Measurements from ENCODE around the gene GMPS.
"Not testable (repeated sequence)": the region's sequence is repeated elsewhere in the genome, so short reads cannot be mapped to it uniquely, and the experiment has no call there.

Gene GMPS

GRCh38 chr3:155870133-155870944 lies at the start of gene GMPS:
Gene GMPS, plus strand, starts transcription at chr3:155870650. Its CDS starts 221 bp downstream, at chr3:155870871.
- DNase-seq (ENCODE audit: low read depth in 3 of 3) = peak; percentile 89 to 94 (median 93)

- DNase-seq (ENCODE audit: low read depth in 3 of 3) = not testable (repeated sequence)
These were observed 41.9 kb upstream of the GMPS start for GRCh38 chr3:155828490-155829098.

GRCh38 chr3:155835341-155836071 lies 34.9 kb upstream of the GMPS start:
- DNase-seq (ENCODE audit: low read depth in 3 of 3) = no peak

GRCh38 chr3:155843569-155843968 lies 26.9 kb upstream of the GMPS start:
- DNase-seq (ENCODE audit: low read depth in 3 of 3) = no peak

GRCh38 chr3:155846119-155846518 lies 24.3 kb upstream of the GMPS start:
- DNase-seq (ENCODE audit: low read depth in 3 of 3) = no peak

- DNase-seq (ENCODE audit: low read depth in 3 of 3) = no peak
These were observed 22.5 kb upstream of the GMPS start for GRCh38 chr3:155847993-155848392.

- DNase-seq (ENCODE audit: low read depth in 3 of 3) = not testable (repeated sequence)
These were observed 21.0 kb upstream of the GMPS start for GRCh38 chr3:155849404-155849803.

- no peak for DNase-seq (ENCODE audit: low read depth in 3 of 3)
These were observed 18.1 kb upstream of the GMPS start for GRCh38 chr3:155852341-155852740.

GRCh38 chr3:155853214-155854140 lies 17.0 kb upstream of the GMPS start:
- DNase-seq (ENCODE audit: low read depth in 3 of 3) = peak in 2 of 3 donors; percentile 7 to 16

GRCh38 chr3:155854141-155854940 lies 16.1 kb upstream of the GMPS start, which contains the start of gene SLC33A1:
Gene SLC33A1, minus strand, starts transcription at chr3:155854427. Its CDS starts 430 bp downstream, at chr3:155853997.
- DNase-seq (ENCODE audit: low read depth in 3 of 3) = peak; percentile 94 to 98 (median 97)

- DNase-seq (ENCODE audit: low read depth in 3 of 3) = no peak
These were observed 10.6 kb upstream of the GMPS start for GRCh38 chr3:155859859-155860258.

GRCh38 chr3:155860424-155860823 lies 10.0 kb upstream of the GMPS start:
- not testable (repeated sequence) for DNase-seq (ENCODE audit: low read depth in 3 of 3)

GRCh38 chr3:155861476-155862183 lies 8.8 kb upstream of the GMPS start:
- no peak for DNase-seq (ENCODE audit: low read depth in 3 of 3)

- peak; percentile 12 to 56 (median 53) for DNase-seq (ENCODE audit: low read depth in 3 of 3)
These were observed 8.0 kb upstream of the GMPS start for GRCh38 chr3:155862290-155862982.

GRCh38 chr3:155863072-155863784 lies 7.2 kb upstream of the GMPS start:
- DNase-seq (ENCODE audit: low read depth in 3 of 3) = no peak

- DNase-seq (ENCODE audit: low read depth in 3 of 3) = no peak
These were observed 759 bp upstream of the GMPS start for GRCh38 chr3:155869691-155870090.

- peak in 2 of 3 donors; percentile 15 to 40 for DNase-seq (ENCODE audit: low read depth in 3 of 3)
These were observed 695 bp downstream of the GMPS start for GRCh38 chr3:155870945-155871745.

- DNase-seq (ENCODE audit: low read depth in 3 of 3) = no peak
These were observed 1.3 kb downstream of the GMPS start for GRCh38 chr3:155871746-155872158.

Data from stimulated activated CD4-positive, alpha-beta T cell treated with anti-CD3 and anti-CD28 coated beads, TNF-alpha, amount 100 ng/mL, for 48 hours (primary cell).